ENCODE data around the gene CNDP1. TPM values are rescaled to one million over a fixed set of nuclear protein-coding genes. Genes with fewer than 3 reads are reported as not detected.

The CNDP1 gene
- total RNA-seq, 1 donor from 2014 or later: not detected

DNA sequence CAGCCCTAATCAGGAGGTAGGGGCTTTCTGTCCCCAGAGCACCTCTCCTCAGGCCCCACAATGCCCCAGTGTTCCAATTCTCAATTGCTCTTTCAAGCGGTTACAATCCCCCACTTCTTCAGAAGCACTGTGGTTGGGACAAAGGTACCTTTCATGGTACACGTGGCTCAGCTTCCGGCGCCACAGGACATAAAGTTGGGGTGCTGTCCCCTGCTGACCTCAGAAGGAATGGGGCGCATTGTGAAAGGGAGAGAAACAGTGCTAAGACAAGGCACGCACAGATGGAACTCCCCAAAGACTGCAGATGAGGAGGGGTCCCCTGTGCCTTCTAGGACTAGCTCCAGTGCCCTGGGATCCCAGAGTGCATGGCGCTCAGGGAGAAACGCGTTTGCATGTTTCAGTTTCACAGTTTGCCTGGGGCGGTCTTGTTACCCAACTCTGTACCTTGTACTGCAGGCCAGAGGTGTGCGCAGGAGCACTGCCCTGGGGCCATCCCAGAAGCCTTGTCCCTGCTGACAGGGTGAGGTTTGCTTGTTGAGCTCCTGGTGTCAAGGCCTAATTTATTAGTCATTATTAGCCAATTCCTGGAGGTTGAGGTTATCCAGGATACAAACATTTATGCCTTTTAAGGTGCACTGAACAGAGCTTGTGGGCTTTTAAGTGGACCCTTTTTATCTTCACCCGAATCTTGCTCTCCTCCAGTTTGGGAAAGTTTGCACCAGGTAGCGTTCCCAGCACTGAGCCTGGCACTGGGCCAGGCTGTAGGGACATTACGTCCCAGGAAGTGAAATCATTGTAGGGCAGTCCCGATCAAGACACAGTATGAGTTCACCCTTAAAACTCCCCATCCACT lies 7.6 kb downstream of the CNDP1 start:
- Mint-ChIP-seq H3K9me3 (peaks cover 5% of the 10 kb centered on the region), H3K27ac (no peak overlapping the region), H3K4me1 (no peaks in the 10 kb centered on the region), H3K27me3 (ENCODE audit: insufficient read depth, low read depth) (peaks cover 8% of the 10 kb centered on the region), H3K4me3 (no peak overlapping the region), H3K36me3 (no peaks in the 10 kb centered on the region)
- no peak overlapping the region for H3K4me3 ChIP-seq
- H3K36me3 ChIP-seq: no peaks in the 10 kb centered on the region
- no peak overlapping the region for H3K4me2 ChIP-seq
- TF ChIP-seq, protein P1, sequence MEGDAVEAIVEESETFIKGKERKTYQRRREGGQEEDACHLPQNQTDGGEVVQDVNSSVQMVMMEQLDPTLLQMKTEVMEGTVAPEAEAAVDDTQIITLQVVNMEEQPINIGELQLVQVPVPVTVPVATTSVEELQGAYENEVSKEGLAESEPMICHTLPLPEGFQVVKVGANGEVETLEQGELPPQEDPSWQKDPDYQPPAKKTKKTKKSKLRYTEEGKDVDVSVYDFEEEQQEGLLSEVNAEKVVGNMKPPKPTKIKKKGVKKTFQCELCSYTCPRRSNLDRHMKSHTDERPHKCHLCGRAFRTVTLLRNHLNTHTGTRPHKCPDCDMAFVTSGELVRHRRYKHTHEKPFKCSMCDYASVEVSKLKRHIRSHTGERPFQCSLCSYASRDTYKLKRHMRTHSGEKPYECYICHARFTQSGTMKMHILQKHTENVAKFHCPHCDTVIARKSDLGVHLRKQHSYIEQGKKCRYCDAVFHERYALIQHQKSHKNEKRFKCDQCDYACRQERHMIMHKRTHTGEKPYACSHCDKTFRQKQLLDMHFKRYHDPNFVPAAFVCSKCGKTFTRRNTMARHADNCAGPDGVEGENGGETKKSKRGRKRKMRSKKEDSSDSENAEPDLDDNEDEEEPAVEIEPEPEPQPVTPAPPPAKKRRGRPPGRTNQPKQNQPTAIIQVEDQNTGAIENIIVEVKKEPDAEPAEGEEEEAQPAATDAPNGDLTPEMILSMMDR (IDR thresholded peaks at IDR 0.05): no peak
- TF ChIP-seq EZH2phosphoT487 (IDR thresholded peaks at IDR 0.05): no peak
- no peak for TF ChIP-seq EZH2 (IDR thresholded peaks at IDR 0.05)
- DNase-seq (ENCODE audit: low spot score): no peak
- no peaks in the 10 kb centered on the region for H3K4me1 ChIP-seq
- H3K27me3 ChIP-seq: no peaks in the 10 kb centered on the region
- H2AFZ ChIP-seq (replicated peaks): no peak overlapping the region
- no peaks in the 10 kb centered on the region for H3K79me2 ChIP-seq (ENCODE audit: low read depth)
- H3F3A ChIP-seq (ENCODE audit: low read depth): no peaks in the 10 kb centered on the region
- H3K27ac ChIP-seq: no peak overlapping the region
- H3K9me3 ChIP-seq (ENCODE audit: low read depth): no peaks in the 10 kb centered on the region
- H4K20me1 ChIP-seq (ENCODE audit: low read depth): no peaks in the 10 kb centered on the region
- H3K9ac ChIP-seq: no peak overlapping the region

DNA sequence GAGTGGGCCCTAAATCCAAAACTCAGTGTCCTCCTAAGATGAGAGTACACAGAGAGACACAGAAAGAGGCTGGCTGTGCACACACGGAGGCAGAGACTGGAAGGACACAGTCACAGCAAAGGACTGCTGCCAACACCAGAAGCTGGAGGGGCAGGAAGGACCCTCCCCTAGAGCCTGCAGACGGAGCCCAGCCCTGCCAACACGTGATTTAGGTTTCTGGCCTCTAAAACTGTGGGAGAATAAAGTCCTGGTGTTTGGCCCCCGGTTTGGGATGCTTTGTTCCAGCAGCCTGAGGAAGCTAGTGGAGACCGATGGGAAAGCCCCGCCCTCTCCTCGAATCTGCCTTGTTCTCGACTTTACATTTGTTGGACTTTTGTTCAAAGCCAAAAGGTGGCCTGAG lies 10.6 kb downstream of the CNDP1 start:
- Histone ChIP-seq H3K27ac (no peak overlapping the region), H2AFZ (replicated peaks) (no peak overlapping the region), H3K36me3 (no peaks in the 10 kb centered on the region), H3K79me2 (ENCODE audit: low read depth) (no peaks in the 10 kb centered on the region), H4K20me1 (ENCODE audit: low read depth) (no peaks in the 10 kb centered on the region), H3K9me3 (ENCODE audit: low read depth) (no peaks in the 10 kb centered on the region), H3K4me3 (no peak overlapping the region), H3F3A (ENCODE audit: low read depth) (no peaks in the 10 kb centered on the region), H3K4me2 (no peak overlapping the region), H3K9ac (no peak overlapping the region), H3K27me3 (no peaks in the 10 kb centered on the region), H3K4me1 (no peaks in the 10 kb centered on the region)
- Mint-ChIP-seq H3K4me3 (no peak overlapping the region), H3K27ac (no peak overlapping the region), H3K27me3 (ENCODE audit: insufficient read depth, low read depth) (peaks cover 8% of the 10 kb centered on the region), H3K36me3 (no peaks in the 10 kb centered on the region), H3K9me3 (peaks cover 26% of the 10 kb centered on the region), H3K4me1 (no peaks in the 10 kb centered on the region)
- TF ChIP-seq EZH2phosphoT487 (IDR thresholded peaks at IDR 0.05): no peak
- DNase-seq (ENCODE audit: low spot score): no peak

DNA sequence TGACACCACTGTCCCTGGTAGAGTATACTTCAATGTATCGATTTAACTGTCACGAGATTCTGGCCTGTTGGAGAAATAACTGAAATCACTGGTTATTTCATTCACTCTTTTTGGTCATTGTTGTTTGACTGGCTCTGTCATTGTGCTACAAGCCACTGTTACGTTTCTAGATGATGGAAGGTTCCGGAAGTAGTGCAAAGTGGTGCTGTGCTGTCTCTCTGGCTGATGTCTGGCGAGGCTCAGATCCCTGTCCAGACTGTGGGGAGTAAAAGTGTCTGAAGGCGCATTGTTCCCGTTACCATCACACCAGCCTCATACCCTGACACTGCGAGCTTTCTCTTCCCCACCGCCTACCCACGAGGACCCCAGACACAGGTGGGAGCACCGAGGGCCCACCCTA lies 11.7 kb downstream of the CNDP1 start:
- Histone ChIP-seq H3K4me3 (no peak overlapping the region), H3K9me3 (ENCODE audit: low read depth) (no peaks in the 10 kb centered on the region), H3K9ac (no peak overlapping the region), H3K4me1 (no peaks in the 10 kb centered on the region), H2AFZ (replicated peaks) (no peak overlapping the region), H3K79me2 (ENCODE audit: low read depth) (no peaks in the 10 kb centered on the region), H3F3A (ENCODE audit: low read depth) (no peaks in the 10 kb centered on the region), H3K36me3 (no peaks in the 10 kb centered on the region), H4K20me1 (ENCODE audit: low read depth) (no peaks in the 10 kb centered on the region), H3K27ac (no peak overlapping the region), H3K27me3 (no peaks in the 10 kb centered on the region), H3K4me2 (no peak overlapping the region)
- Mint-ChIP-seq H3K36me3 (peaks cover 2% of the 10 kb centered on the region), H3K9me3 (peaks cover 35% of the 10 kb centered on the region), H3K27ac (no peak overlapping the region), H3K4me3 (no peak overlapping the region), H3K27me3 (ENCODE audit: insufficient read depth, low read depth) (peaks cover 8% of the 10 kb centered on the region), H3K4me1 (no peaks in the 10 kb centered on the region)
- no peak for TF ChIP-seq EZH2 (IDR thresholded peaks at IDR 0.05)
- TF ChIP-seq EZH2phosphoT487 (IDR thresholded peaks at IDR 0.05): no peak
- TF ChIP-seq, protein P1 (IDR thresholded peaks at IDR 0.05): no peak
- DNase-seq (ENCODE audit: low spot score): no peak
